GM12891 (cell line): ENCODE measurements around the gene PXK.

Experiments used
- POLR2A ChIP-seq: IDR thresholded peaks from 2 replicates; pipeline ENCODE4 v1.6.1; 2011; ENCODE audit warnings: low read depth, low read length, control low read depth
- POLR2AphosphoS5 ChIP-seq: IDR thresholded peaks from 2 replicates; pipeline ENCODE4 v1.6.1; 2011; ENCODE audit warnings: low read depth, low read length, control low read depth

DNA sequence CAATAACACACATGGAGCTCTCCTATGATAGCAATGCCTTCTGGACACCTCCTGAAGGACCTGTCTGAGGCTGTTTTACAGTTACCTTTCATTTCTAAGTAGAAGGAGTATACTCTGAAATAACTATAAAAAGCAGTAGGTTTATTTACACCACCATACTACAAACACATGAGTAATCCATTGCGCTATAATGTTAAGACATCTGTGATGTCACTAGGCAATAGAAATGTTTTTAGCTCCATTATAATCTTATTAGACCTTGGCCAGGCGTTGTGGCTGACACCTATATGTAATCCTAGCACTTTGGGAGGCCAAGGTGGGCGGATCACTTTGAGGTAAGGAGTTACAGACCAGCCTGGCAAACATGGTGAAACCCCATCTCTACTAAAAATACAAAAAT, 24.7 kb downstream of the PXK start:
- TF ChIP-seq POLR2A (no peak), POLR2AphosphoS5 (no peak)
